22Rv1 (cell line): ENCODE data around the gene SMTN.

Experiments used
- ZFX ChIP-seq: fragments of 450-650 bp; IDR thresholded peaks from 2 replicates; pipeline ENCODE4 v1.6.1; 2017; ENCODE audit warnings: antibody characterized with exemption, borderline replicate concordance
- TF ChIP-seq, protein P1 (sequence below): fragments of 450-650 bp; IDR thresholded peaks from 2 replicates; pipeline ENCODE4 v1.5.1; 2017; ENCODE audit warnings: mild to moderate bottlenecking

DNA sequence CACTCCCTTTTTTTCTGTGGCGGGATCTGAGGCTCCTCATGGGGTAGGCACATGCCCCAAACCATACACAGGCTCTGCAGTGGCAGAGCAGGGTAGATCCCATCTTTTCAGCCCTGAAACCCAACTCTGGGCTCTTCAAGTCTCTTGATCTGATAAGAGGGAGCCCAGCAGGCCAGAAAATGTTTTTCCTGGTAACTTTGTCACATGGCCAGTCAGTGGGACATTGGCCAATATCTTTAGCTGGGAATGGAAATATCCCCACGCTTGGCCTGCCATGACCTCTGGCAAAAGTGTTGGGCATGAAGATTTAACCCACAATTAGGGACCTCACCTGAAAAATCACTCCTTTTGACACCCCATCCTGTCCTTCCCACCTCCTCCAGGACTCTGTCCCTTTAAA, 49.8 kb downstream of the SMTN start:
- TF ChIP-seq, protein P1, sequence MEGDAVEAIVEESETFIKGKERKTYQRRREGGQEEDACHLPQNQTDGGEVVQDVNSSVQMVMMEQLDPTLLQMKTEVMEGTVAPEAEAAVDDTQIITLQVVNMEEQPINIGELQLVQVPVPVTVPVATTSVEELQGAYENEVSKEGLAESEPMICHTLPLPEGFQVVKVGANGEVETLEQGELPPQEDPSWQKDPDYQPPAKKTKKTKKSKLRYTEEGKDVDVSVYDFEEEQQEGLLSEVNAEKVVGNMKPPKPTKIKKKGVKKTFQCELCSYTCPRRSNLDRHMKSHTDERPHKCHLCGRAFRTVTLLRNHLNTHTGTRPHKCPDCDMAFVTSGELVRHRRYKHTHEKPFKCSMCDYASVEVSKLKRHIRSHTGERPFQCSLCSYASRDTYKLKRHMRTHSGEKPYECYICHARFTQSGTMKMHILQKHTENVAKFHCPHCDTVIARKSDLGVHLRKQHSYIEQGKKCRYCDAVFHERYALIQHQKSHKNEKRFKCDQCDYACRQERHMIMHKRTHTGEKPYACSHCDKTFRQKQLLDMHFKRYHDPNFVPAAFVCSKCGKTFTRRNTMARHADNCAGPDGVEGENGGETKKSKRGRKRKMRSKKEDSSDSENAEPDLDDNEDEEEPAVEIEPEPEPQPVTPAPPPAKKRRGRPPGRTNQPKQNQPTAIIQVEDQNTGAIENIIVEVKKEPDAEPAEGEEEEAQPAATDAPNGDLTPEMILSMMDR, result no peak
- TF ChIP-seq ZFX, result no peak
